HEK293 (cell line): ENCODE measurements around the gene CDH18.

Experiments
- CTCF ChIP-seq: fragments of 450-650 bp; formaldehyde crosslinking; IDR thresholded peaks from 2 replicates; pipeline ENCODE4 v1.5.1; 2016; ENCODE audit warnings: missing biosample characterization, missing genetic modification characterization
- ELK4 ChIP-seq: IDR thresholded peaks from 2 replicates; pipeline ENCODE4 v1.6.1; 2011; ENCODE audit warnings: mild to moderate bottlenecking, low read depth, low read length, borderline replicate concordance
- SP2 ChIP-seq: fragments of 450-650 bp; formaldehyde crosslinking; IDR thresholded peaks from 2 replicates; pipeline ENCODE4 v1.5.1; 2016; ENCODE audit warnings: missing biosample characterization, missing genetic modification characterization
- ZBTB20 ChIP-seq: fragments of 450-650 bp; formaldehyde crosslinking; IDR thresholded peaks from 2 replicates; pipeline ENCODE4 v1.5.1; 2016; ENCODE audit warnings: missing biosample characterization, missing genetic modification characterization
- ZNF138 ChIP-seq: fragments of 450-650 bp; formaldehyde crosslinking; IDR thresholded peaks from 2 replicates; pipeline ENCODE4 v1.5.1; 2016; ENCODE audit warnings: missing biosample characterization, missing genetic modification characterization, borderline replicate concordance
- ZNF324 ChIP-seq: fragments of 450-650 bp; formaldehyde crosslinking; IDR thresholded peaks from 2 replicates; pipeline ENCODE4 v1.5.1; 2016; ENCODE audit warnings: missing biosample characterization, missing genetic modification characterization
- ZNF391 ChIP-seq: fragments of 450-650 bp; formaldehyde crosslinking; IDR thresholded peaks from 2 replicates; pipeline ENCODE4 v1.5.1; 2016; ENCODE audit warnings: low read depth, missing biosample characterization, missing genetic modification characterization, borderline replicate concordance
- ZNF394 ChIP-seq: fragments of 450-650 bp; formaldehyde crosslinking; IDR thresholded peaks from 2 replicates; pipeline ENCODE4 v1.5.1; 2016; ENCODE audit warnings: missing biosample characterization, missing genetic modification characterization, mild to moderate bottlenecking, moderate library complexity, borderline replicate concordance
- ZNF548 ChIP-seq: fragments of 450-650 bp; formaldehyde crosslinking; IDR thresholded peaks from 2 replicates; pipeline ENCODE4 v1.5.1; 2016; ENCODE audit warnings: missing biosample characterization, missing genetic modification characterization
- ZNF768 ChIP-seq: fragments of 450-650 bp; formaldehyde crosslinking; IDR thresholded peaks from 2 replicates; pipeline ENCODE4 v1.5.1; 2018; ENCODE audit warnings: missing biosample characterization, mild to moderate bottlenecking, missing genetic modification characterization
- ZNF776 ChIP-seq: fragments of 450-650 bp; formaldehyde crosslinking; IDR thresholded peaks from 2 replicates; pipeline ENCODE4 v1.5.0; 2017; ENCODE audit warnings: missing biosample characterization, missing genetic modification characterization, borderline replicate concordance
- ZNF777 ChIP-seq: fragments of 450-650 bp; formaldehyde crosslinking; IDR thresholded peaks from 2 replicates; pipeline ENCODE4 v1.5.1; 2017; ENCODE audit warnings: missing biosample characterization, missing genetic modification characterization, borderline replicate concordance
- ZNF830 ChIP-seq: fragments of 450-650 bp; IDR thresholded peaks from 2 replicates; pipeline ENCODE4 v1.5.0; 2018; ENCODE audit warnings: missing biosample characterization, missing genetic modification characterization, low read depth, mild to moderate bottlenecking, moderate library complexity
- ZSCAN23 ChIP-seq: fragments of 450-650 bp; formaldehyde crosslinking; IDR thresholded peaks from 2 replicates; pipeline ENCODE4 v1.5.1; 2016; ENCODE audit warnings: missing biosample characterization, missing genetic modification characterization

- no peak for TF ChIP-seq ZSCAN23 (tag by site-specific recombination)
- no peak for TF ChIP-seq CTCF (tag by site-specific recombination)
- no peak for TF ChIP-seq ZNF830 (tag by site-specific recombination)
- TF ChIP-seq ZNF776 (tag by site-specific recombination): no peak
- TF ChIP-seq ZNF138 (tag by site-specific recombination): no peak
- no peak for TF ChIP-seq ZNF391 (tag by site-specific recombination)
- no peak for TF ChIP-seq ZNF768 (tag by site-specific recombination)
- no peak for TF ChIP-seq ELK4
- no peak for TF ChIP-seq ZNF394
- no peak for TF ChIP-seq ZNF324
- no peak for TF ChIP-seq ZNF548 (tag by site-specific recombination)
- TF ChIP-seq ZNF777: no peak
- no peak for TF ChIP-seq ZBTB20
- no peak for TF ChIP-seq SP2 (tag by site-specific recombination)
These were observed 311.1 kb downstream of the CDH18 start for GRCh38 chr5:19676895-19677294.
